HEK293 (cell line): Measurements from ENCODE around the gene CBX8.
A peak's percentile ranks its signal among the peaks of the same experiment; 100 is the strongest.

Experiments
- ELK4 ChIP-seq: IDR thresholded peaks from 2 replicates; pipeline ENCODE4 v1.6.1; 2011; ENCODE audit warnings: mild to moderate bottlenecking, low read depth, low read length, borderline replicate concordance
- GLIS2 ChIP-seq: fragments of 450-650 bp; formaldehyde crosslinking; IDR thresholded peaks from 2 replicates; pipeline ENCODE4 v1.5.1; 2016; ENCODE audit warnings: missing biosample characterization, missing genetic modification characterization
- HOXA7 ChIP-seq: sonication (generic); formaldehyde crosslinking; IDR thresholded peaks from 2 replicates; pipeline ENCODE4 v1.8.1; 2022; ENCODE audit warnings: missing genetic modification reagents, borderline replicate concordance
- INSM2 ChIP-seq: fragments of 450-650 bp; formaldehyde crosslinking; IDR thresholded peaks from 2 replicates; pipeline ENCODE4 v1.5.1; 2016; ENCODE audit warnings: missing biosample characterization, missing genetic modification characterization
- KLF16 ChIP-seq: fragments of 450-650 bp; formaldehyde crosslinking; IDR thresholded peaks from 2 replicates; pipeline ENCODE4 v1.5.1; 2017; ENCODE audit warnings: missing biosample characterization, missing genetic modification characterization
- SALL2 ChIP-seq: fragments of 450-650 bp; formaldehyde crosslinking; IDR thresholded peaks from 2 replicates; pipeline ENCODE4 v1.5.0; 2017; ENCODE audit warnings: missing biosample characterization, mild to moderate bottlenecking, missing genetic modification characterization, borderline replicate concordance
- SCRT2 ChIP-seq: fragments of 450-650 bp; formaldehyde crosslinking; IDR thresholded peaks from 2 replicates; pipeline ENCODE4 v1.5.1; 2016; ENCODE audit warnings: missing biosample characterization, missing genetic modification characterization
- SP3 ChIP-seq: fragments of 450-650 bp; formaldehyde crosslinking; IDR thresholded peaks from 2 replicates; pipeline ENCODE4 v1.5.1; 2016; ENCODE audit warnings: missing biosample characterization, missing genetic modification characterization
- WT1 ChIP-seq: fragments of 450-650 bp; formaldehyde crosslinking; IDR thresholded peaks from 2 replicates; pipeline ENCODE4 v1.5.1; 2016; ENCODE audit warnings: missing biosample characterization, missing genetic modification characterization
- YY2 ChIP-seq: fragments of 450-650 bp; formaldehyde crosslinking; IDR thresholded peaks from 2 replicates; pipeline ENCODE4 v1.5.1; 2016; ENCODE audit warnings: missing biosample characterization, missing genetic modification characterization
- ZBTB6 ChIP-seq: fragments of 450-650 bp; formaldehyde crosslinking; IDR thresholded peaks from 2 replicates; pipeline ENCODE4 v1.5.1; 2017; ENCODE audit warnings: missing biosample characterization, missing genetic modification characterization
- ZBTB7A ChIP-seq: fragments of 450-650 bp; formaldehyde crosslinking; IDR thresholded peaks from 2 replicates; pipeline ENCODE4 v1.5.1; 2016; ENCODE audit warnings: low read depth, missing biosample characterization, missing genetic modification characterization
- ZNF112 ChIP-seq: fragments of 450-650 bp; formaldehyde crosslinking; IDR thresholded peaks from 2 replicates; pipeline ENCODE4 v1.5.0; 2017; ENCODE audit warnings: missing biosample characterization, missing genetic modification characterization
- ZNF140 ChIP-seq: fragments of 450-650 bp; formaldehyde crosslinking; IDR thresholded peaks from 2 replicates; pipeline ENCODE4 v1.5.1; 2016; ENCODE audit warnings: missing biosample characterization, missing genetic modification characterization
- ZNF214 ChIP-seq: fragments of 450-650 bp; formaldehyde crosslinking; IDR thresholded peaks from 2 replicates; pipeline ENCODE4 v1.5.1; 2017; ENCODE audit warnings: missing biosample characterization, mild to moderate bottlenecking, missing genetic modification characterization, borderline replicate concordance
- ZNF223 ChIP-seq: fragments of 450-650 bp; formaldehyde crosslinking; IDR thresholded peaks from 2 replicates; pipeline ENCODE4 v1.5.1; 2016; ENCODE audit warnings: missing biosample characterization, missing genetic modification characterization
- ZNF239 ChIP-seq: fragments of 450-650 bp; formaldehyde crosslinking; IDR thresholded peaks from 2 replicates; pipeline ENCODE4 v1.5.1; 2016; ENCODE audit warnings: missing biosample characterization, missing genetic modification characterization
- ZNF24 ChIP-seq: fragments of 450-650 bp; formaldehyde crosslinking; IDR thresholded peaks from 2 replicates; pipeline ENCODE4 v1.5.1; 2016; ENCODE audit warnings: missing biosample characterization, missing genetic modification characterization
- ZNF274 ChIP-seq, 2 experiments: fragments of 200-500 bp in 1 of 2; fragments of 450-650 bp in 1 of 2; sonication (Bioruptor generic) in 1 of 2; formaldehyde crosslinking in 1 of 2; IDR thresholded peaks; 2 replicates each; pipeline versions ENCODE4 v1.5.1 to v1.6.1; 2014 to 2016; ENCODE audit warnings: borderline replicate concordance in 1 of 2, inconsistent platforms in 1 of 2, low read length in 1 of 2, missing biosample characterization in 1 of 2, missing genetic modification characterization in 1 of 2
- ZNF350 ChIP-seq: fragments of 450-650 bp; formaldehyde crosslinking; IDR thresholded peaks from 2 replicates; pipeline ENCODE4 v1.5.0; 2017; ENCODE audit warnings: missing biosample characterization, mild to moderate bottlenecking, missing genetic modification characterization
- ZNF354C ChIP-seq: fragments of 450-650 bp; formaldehyde crosslinking; IDR thresholded peaks from 2 replicates; pipeline ENCODE4 v1.5.1; 2016; ENCODE audit warnings: missing biosample characterization, missing genetic modification characterization, low read depth, borderline replicate concordance
- ZNF416 ChIP-seq: fragments of 450-650 bp; formaldehyde crosslinking; IDR thresholded peaks from 2 replicates; pipeline ENCODE4 v1.5.1; 2016; ENCODE audit warnings: missing biosample characterization, missing genetic modification characterization
- ZNF560 ChIP-seq: fragments of 450-650 bp; formaldehyde crosslinking; IDR thresholded peaks from 2 replicates; pipeline ENCODE4 v1.5.1; 2017; ENCODE audit warnings: missing biosample characterization, missing genetic modification characterization, borderline replicate concordance
- ZNF585B ChIP-seq: fragments of 450-650 bp; formaldehyde crosslinking; IDR thresholded peaks from 2 replicates; pipeline ENCODE4 v1.5.1; 2016; ENCODE audit warnings: missing biosample characterization, missing genetic modification characterization
- ZNF600 ChIP-seq: fragments of 450-650 bp; formaldehyde crosslinking; IDR thresholded peaks from 2 replicates; pipeline ENCODE4 v1.5.1; 2016; ENCODE audit warnings: missing biosample characterization, missing genetic modification characterization
- ZNF610 ChIP-seq: fragments of 450-650 bp; formaldehyde crosslinking; IDR thresholded peaks from 2 replicates; pipeline ENCODE4 v1.5.1; 2016; ENCODE audit warnings: missing biosample characterization, missing genetic modification characterization, borderline replicate concordance
- ZNF645 ChIP-seq: fragments of 450-650 bp; formaldehyde crosslinking; IDR thresholded peaks from 2 replicates; pipeline ENCODE4; 2016; ENCODE audit warnings: missing biosample characterization, missing genetic modification characterization
- ZNF658 ChIP-seq: fragments of 450-650 bp; formaldehyde crosslinking; IDR thresholded peaks from 2 replicates; pipeline ENCODE4; 2016; ENCODE audit warnings: missing biosample characterization, missing genetic modification characterization
- ZNF677 ChIP-seq: fragments of 450-650 bp; IDR thresholded peaks from 2 replicates; pipeline ENCODE4 v1.5.0; 2018; ENCODE audit warnings: missing biosample characterization, mild to moderate bottlenecking, missing genetic modification characterization, moderate library complexity
- ZNF701 ChIP-seq: fragments of 450-650 bp; formaldehyde crosslinking; IDR thresholded peaks from 2 replicates; pipeline ENCODE4 v1.5.1; 2016; ENCODE audit warnings: missing biosample characterization, missing genetic modification characterization
- ZNF704 ChIP-seq: fragments of 450-650 bp; formaldehyde crosslinking; IDR thresholded peaks from 2 replicates; pipeline ENCODE4 v1.5.1; 2016; ENCODE audit warnings: missing biosample characterization, missing genetic modification characterization
- ZNF830 ChIP-seq: fragments of 450-650 bp; IDR thresholded peaks from 2 replicates; pipeline ENCODE4 v1.5.0; 2018; ENCODE audit warnings: missing biosample characterization, missing genetic modification characterization, low read depth, mild to moderate bottlenecking, moderate library complexity
- ZSCAN5A ChIP-seq: fragments of 450-650 bp; formaldehyde crosslinking; IDR thresholded peaks from 2 replicates; pipeline ENCODE4 v1.5.1; 2016; ENCODE audit warnings: missing biosample characterization, missing genetic modification characterization

CBX8 gene

GRCh38 chr17:79778504-79779083, 18.3 kb downstream of the CBX8 start (continued):
- TF ChIP-seq ZNF830 (tag by site-specific recombination) (no peak), ZNF645 (tag by site-specific recombination) (no peak), ZNF24 (tag by site-specific recombination) (0 out of 2 replicates have a peak, but pooled peaks have one; percentile 34), WT1 (tag by site-specific recombination) (peak; percentile 43; the same call in 1 of the 2 replicates), ZSCAN5A (no peak), INSM2 (no peak), SP3 (tag by site-specific recombination) (peak; percentile 57), ZBTB7A (tag by site-specific recombination) (0 out of 2 replicates have a peak, but pooled peaks have one; percentile 35), ZNF274 (IDR thresholded peaks at IDR 0.05; ENCODE audit: low read length) (no peak), ZNF274 (tag by site-specific recombination; IDR thresholded peaks at IDR 0.05; ENCODE audit: borderline replicate concordance) (no peak), ZNF214 (tag by site-specific recombination) (no peak), ZNF140 (tag by site-specific recombination) (no peak), ZNF600 (tag by site-specific recombination) (peak; percentile 99), ZNF350 (tag by site-specific recombination) (no peak), ZNF704 (no peak), ZNF610 (tag by site-specific recombination) (peak; percentile 30; the same call in 1 of the 2 replicates), ZBTB6 (tag by site-specific recombination) (no peak), ZNF223 (tag by site-specific recombination) (no peak), HOXA7 (CRISPR knock-in tag) (no peak), KLF16 (tag by site-specific recombination) (peak; percentile 77; the same call in 1 of the 2 replicates), ZNF354C (tag by site-specific recombination) (no peak), ZNF701 (tag by site-specific recombination) (no peak), ZNF677 (tag by site-specific recombination) (no peak), GLIS2 (peak; percentile 71; the same call in 1 of the 2 replicates), ZNF416 (no peak), ELK4 (no peak), ZNF239 (tag by site-specific recombination) (no peak), ZNF560 (tag by site-specific recombination) (no peak), SALL2 (no peak), ZNF585B (tag by site-specific recombination) (no peak), ZNF658 (no peak), SCRT2 (tag by site-specific recombination) (no peak), YY2 (tag by site-specific recombination) (no peak), ZNF112 (tag by site-specific recombination) (no peak)
